Coronary artery (tissue), 2 donors: Measurements from ENCODE around the gene CHL1.

Experiments
- DNase-seq: peaks from one replicate; pipeline ENCODE4 v3.0.0-alpha.2; 2017; ENCODE audit warnings: low spot score
- H3K27ac ChIP-seq, 2 donors: fragments of 200-600 bp; sonication (generic); one replicate each; pipeline ENCODE4 v1.5.1; 2016 to 2019
- H3K4me3 ChIP-seq: fragments of 200-600 bp; sonication (generic); 2 replicates; pipeline ENCODE4 v1.5.1; 2016; ENCODE audit warnings: mild to moderate bottlenecking, moderate library complexity
- TF ChIP-seq, protein P1 (sequence below): fragments of 200-600 bp; sonication (generic); IDR thresholded peaks from one replicate; pipeline ENCODE4 v1.5.1; 2019; ENCODE audit warnings: antibody characterized with exemption

Gene CHL1

GRCh38 chr3:418239-418929 lies 221.8 kb downstream of the CHL1 start:
- DNase-seq = no peak
- no peak overlapping the region for H3K4me3 ChIP-seq
- H3K27ac ChIP-seq = no peak overlapping the region
- TF ChIP-seq, protein P1, sequence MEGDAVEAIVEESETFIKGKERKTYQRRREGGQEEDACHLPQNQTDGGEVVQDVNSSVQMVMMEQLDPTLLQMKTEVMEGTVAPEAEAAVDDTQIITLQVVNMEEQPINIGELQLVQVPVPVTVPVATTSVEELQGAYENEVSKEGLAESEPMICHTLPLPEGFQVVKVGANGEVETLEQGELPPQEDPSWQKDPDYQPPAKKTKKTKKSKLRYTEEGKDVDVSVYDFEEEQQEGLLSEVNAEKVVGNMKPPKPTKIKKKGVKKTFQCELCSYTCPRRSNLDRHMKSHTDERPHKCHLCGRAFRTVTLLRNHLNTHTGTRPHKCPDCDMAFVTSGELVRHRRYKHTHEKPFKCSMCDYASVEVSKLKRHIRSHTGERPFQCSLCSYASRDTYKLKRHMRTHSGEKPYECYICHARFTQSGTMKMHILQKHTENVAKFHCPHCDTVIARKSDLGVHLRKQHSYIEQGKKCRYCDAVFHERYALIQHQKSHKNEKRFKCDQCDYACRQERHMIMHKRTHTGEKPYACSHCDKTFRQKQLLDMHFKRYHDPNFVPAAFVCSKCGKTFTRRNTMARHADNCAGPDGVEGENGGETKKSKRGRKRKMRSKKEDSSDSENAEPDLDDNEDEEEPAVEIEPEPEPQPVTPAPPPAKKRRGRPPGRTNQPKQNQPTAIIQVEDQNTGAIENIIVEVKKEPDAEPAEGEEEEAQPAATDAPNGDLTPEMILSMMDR = no peak

DNA sequence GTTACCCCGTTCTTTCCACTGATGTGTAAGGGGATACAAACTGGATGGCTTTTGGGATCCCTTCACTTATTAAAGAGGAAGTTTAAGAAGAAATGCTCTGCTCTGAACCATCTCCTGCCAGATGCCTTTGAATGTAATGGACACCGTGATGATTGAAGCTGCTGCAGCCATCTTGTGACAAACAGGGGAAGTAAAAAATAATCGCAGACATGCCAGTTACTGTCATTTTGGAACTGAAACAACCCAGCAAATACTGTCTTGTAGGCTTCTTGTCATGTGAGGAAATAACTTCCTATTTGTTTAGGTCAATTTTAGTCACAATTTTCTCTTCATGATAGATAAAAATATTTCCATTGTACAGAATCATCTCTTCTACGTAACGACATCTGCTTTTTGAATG lies 224.0 kb downstream of the CHL1 start:
- TF ChIP-seq, protein P1 = no peak
- H3K4me3 ChIP-seq = no peak overlapping the region
- H3K27ac ChIP-seq = no peak overlapping the region
- DNase-seq = no peak

GRCh38 chr3:425079-425478 lies 228.5 kb downstream of the CHL1 start:
- TF ChIP-seq, protein P1 = no peak
- Histone ChIP-seq H3K27ac (no peak overlapping the region), H3K4me3 (no peak overlapping the region)
- no peak for DNase-seq

GRCh38 chr3:426072-426471 lies 229.5 kb downstream of the CHL1 start:
- H3K27ac ChIP-seq = no peak overlapping the region
- H3K4me3 ChIP-seq = no peak overlapping the region
- no peak for DNase-seq
- TF ChIP-seq, protein P1 = no peak

DNA sequence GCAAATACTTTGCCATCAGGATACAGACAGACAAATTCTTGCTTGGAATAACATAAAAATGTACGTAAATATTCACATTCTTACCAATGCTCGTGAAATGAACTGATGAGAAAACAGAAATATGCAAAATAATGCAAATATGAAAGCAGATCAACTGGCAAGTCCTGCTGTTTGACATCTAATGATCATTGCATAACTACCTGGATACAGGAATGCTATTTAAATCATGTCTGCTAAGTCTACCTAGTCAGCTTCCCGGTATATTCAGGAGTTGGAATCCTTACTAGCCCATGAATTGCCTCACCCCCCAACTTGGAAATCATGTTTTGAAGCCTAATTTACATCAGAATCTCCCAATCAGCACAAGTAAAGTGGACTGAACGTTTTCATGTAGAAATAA lies 230.6 kb downstream of the CHL1 start:
- TF ChIP-seq, protein P1 = no peak
- no peak for DNase-seq

DNA sequence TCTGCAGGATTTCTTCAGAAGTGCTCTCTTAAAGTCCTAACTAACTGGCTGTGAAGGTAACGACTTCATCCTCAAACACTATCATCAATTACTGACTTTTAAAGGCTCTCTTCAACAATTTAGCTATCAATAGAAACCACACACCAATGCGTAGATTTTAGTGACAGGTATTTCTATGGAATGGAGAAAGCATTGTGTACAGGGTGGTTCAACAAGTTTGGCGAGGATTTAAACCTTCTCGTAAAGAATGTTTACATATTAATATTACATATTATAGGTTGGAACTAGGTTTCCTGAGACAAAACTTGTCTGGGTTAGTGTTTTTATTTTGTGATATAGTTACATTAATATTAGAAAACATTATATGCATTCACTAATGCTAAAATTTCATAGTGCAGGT lies 233.6 kb downstream of the CHL1 start:
- no peak for DNase-seq
- Histone ChIP-seq H3K4me3 (no peak overlapping the region), H3K27ac (no peak overlapping the region)
- TF ChIP-seq, protein P1 = no peak

More for the DNA sequence above, 230.6 kb downstream of the CHL1 start:
- Histone ChIP-seq H3K4me3 (no peak overlapping the region), H3K27ac (no peak overlapping the region)

DNA sequence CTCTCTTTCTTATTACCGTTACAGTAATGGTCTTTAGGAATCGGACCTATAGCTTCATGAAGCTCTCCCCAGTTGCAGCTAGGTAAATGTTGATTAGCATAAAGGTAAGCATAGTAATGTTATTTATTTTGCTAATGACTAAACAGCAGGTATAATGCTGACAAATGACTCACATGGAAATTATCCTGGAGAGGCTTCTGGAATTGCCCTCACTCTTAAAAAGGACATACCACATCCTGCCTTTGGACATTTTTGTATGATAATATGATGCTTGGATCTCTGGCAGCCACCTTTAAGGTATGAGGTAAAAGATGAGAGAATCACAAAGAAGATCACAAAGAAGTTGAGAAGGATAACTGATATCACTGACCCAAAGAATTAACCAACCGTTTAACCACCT lies 238.6 kb downstream of the CHL1 start:
- Histone ChIP-seq H3K27ac (no peak overlapping the region), H3K4me3 (no peak overlapping the region)
- DNase-seq = no peak
- TF ChIP-seq, protein P1 = no peak
